Measurements from ENCODE around the gene GREB1L.

DNA sequence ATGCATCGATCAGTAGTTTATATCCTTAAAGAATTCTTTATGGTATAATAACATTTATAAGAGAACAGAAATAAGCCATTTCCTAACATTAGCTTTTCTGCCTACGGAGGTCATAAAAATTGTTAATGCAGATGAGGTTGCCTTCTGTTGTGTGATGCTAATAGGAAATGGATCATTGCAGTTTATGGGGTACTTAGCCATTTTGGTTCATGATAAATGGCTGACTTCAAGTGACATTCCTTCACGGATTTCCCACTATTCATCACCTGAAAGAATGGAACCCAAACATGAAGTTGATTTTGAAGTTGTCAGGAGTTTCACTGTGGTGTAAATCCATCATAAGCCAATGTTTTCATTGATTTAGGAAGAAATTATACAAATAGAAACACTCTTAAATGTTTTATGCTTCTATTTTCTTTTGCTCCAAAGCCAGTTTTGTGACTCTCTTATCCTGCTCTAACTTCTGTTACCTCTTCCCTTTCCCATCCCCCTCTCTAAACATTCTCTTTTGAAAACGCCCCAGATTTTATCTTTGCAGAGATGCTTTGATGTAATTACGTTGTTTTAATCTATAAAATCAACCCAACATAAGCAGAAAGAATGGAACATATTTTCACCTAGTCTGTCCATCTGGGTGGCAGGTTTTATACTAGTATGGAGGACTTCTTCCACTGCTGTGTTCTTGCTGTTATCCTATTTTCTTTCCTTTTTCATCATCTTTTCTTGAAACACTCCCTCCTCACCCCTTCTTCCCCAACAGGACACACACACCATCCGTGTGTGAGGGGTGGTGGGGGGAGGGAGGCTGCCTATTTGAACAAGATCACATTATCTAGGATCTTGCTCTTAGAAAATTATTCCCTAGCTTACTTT is 58.2 kb downstream of the GREB1L start:
- no peak for TF ChIP-seq CTCF (IDR thresholded peaks at IDR 0.05 in 2 of 3, conservative IDR thresholded peaks at IDR 0.05 in 1 of 3; ENCODE audit: control insufficient read depth in 2 of 3, extremely low read depth in 1 of 3, insufficient read depth in 1 of 3, low read depth in 3 of 3, low read length in 3 of 3)
- TF ChIP-seq RCOR1 (conservative IDR thresholded peaks at IDR 0.05; ENCODE audit: low read depth, low read length) = no peak
- TF ChIP-seq, protein P1, sequence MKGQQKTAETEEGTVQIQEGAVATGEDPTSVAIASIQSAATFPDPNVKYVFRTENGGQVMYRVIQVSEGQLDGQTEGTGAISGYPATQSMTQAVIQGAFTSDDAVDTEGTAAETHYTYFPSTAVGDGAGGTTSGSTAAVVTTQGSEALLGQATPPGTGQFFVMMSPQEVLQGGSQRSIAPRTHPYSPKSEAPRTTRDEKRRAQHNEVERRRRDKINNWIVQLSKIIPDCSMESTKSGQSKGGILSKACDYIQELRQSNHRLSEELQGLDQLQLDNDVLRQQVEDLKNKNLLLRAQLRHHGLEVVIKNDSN (IDR thresholded peaks at IDR 0.05; ENCODE audit: borderline replicate concordance, extremely low read length, insufficient read depth, low read depth, low read length) = no peak
- TF ChIP-seq TBL1XR1 (IDR thresholded peaks at IDR 0.05; ENCODE audit: low read depth, low read length) = no peak
- TF ChIP-seq EP300 (IDR thresholded peaks at IDR 0.05; ENCODE audit: borderline replicate concordance in 1 of 2, control insufficient read depth in 1 of 2, low read depth in 2 of 2, low read length in 2 of 2) = no peak

Data from GM12878 (cell line).